Glomerular endothelial cell (primary cell): ENCODE measurements around the gene ISLR2. TPM values are rescaled to one million over a fixed set of nuclear protein-coding genes. Genes with fewer than 3 reads are reported as not detected.

Experiments
- DNase-seq: peaks from one replicate; pipeline ENCODE4 v3.0.0-alpha.2; 2011; ENCODE audit warnings: low read depth, low spot score; ENCODE audit errors: extremely low read depth
- total RNA-seq: library from RNA; depleted of rRNA; stranded (reverse); fragments of >200 nt; gene quantifications from 2 replicates; pipeline ENCODE4 v1.2.3, GENCODE V29; 2015

ISLR2 gene
- total RNA-seq, 1 donor from 2014 or later: 0.12 TPM

DNA sequence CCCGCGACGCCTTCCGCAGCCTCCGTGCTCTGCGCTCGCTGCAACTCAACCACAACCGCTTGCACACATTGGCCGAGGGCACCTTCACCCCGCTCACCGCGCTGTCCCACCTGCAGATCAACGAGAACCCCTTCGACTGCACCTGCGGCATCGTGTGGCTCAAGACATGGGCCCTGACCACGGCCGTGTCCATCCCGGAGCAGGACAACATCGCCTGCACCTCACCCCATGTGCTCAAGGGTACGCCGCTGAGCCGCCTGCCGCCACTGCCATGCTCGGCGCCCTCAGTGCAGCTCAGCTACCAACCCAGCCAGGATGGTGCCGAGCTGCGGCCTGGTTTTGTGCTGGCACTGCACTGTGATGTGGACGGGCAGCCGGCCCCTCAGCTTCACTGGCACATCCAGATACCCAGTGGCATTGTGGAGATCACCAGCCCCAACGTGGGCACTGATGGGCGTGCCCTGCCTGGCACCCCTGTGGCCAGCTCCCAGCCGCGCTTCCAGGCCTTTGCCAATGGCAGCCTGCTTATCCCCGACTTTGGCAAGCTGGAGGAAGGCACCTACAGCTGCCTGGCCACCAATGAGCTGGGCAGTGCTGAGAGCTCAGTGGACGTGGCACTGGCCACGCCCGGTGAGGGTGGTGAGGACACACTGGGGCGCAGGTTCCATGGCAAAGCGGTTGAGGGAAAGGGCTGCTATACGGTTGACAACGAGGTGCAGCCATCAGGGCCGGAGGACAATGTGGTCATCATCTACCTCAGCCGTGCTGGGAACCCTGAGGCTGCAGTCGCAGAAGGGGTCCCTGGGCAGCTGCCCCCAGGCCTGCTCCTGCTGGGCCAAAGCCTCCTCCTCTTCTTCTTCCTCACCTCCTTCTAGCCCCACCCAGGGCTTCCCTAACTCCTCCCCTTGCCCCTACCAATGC is 45.1 kb downstream of the ISLR2 start:
- DNase-seq: no peak

GRCh38 chr15:74176262-74177214 is 46.2 kb downstream of the ISLR2 start:
- no peak for DNase-seq

DNA sequence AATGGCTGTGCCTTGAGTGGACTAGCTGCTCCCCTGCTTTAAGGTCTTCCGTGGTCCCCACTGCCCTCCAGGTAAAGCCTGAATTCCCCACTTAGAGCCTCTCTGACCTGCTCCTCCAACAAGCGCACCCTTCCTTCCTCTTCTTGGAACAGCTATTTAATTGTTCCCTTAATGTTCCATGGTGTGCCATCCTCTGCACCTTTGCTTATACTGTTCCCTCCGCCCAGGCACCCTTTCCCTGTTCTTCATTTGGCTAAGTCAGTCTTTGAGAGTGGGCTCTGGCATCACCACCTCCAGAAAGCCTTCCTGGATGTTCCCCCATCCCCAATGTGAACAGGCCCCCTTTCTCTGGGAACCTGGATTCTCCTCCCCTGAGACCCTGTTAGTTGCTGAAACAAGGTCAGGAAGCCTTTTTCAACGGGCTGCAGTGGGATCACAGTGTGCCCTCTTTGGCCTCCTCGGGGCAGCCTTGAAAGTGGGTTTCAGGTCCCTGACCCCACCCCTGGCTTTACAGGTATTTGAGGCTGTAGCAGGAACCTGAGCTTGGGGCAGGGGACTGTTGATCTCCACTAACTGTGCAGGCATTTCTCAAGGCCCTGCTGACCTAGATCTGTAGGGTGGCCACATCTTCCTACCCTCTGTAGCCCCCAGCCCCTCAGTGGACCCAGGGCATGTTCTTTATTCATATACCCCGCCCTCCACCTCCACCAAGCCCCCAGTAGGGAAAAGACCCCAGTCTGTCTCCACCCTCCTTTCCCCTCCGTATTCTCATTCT is 48.1 kb downstream of the ISLR2 start:
- no peak for DNase-seq

DNA sequence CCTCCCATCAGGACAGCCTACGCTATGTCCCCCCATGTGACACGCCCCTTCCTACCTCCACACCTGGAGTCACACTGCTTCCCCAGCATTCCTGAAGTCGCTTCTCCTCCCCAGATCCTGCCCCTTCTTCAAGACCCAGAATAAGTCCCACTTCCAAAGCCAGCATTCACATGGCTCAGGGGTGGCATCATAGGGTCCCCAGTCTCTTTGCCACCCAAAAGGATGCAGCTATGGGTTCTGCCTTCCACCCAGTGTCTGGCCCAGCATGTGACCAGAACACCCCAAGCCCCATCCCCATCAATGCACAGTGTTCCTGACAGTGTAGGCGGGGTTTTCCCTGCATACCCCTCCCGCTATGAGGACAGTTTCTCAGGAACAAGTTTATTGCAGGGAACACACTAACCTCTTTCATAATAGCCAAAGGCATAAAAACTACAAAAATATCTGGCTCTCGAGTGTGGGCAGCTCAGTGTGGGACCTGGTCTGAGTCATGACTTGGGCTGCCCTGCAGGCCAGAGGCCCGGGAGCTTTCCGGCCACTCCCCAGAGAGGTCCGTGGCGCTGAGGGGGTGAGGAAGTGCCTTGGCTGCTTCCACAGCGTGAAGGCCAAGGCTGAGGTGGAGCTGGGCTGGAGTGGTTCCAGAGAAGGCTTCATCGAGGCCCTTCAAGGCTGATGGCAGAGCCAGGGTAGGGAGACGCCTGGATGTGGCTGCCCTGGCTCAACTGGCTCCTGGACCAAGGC is 48.9 kb downstream of the ISLR2 start:
- no peak for DNase-seq

DNA sequence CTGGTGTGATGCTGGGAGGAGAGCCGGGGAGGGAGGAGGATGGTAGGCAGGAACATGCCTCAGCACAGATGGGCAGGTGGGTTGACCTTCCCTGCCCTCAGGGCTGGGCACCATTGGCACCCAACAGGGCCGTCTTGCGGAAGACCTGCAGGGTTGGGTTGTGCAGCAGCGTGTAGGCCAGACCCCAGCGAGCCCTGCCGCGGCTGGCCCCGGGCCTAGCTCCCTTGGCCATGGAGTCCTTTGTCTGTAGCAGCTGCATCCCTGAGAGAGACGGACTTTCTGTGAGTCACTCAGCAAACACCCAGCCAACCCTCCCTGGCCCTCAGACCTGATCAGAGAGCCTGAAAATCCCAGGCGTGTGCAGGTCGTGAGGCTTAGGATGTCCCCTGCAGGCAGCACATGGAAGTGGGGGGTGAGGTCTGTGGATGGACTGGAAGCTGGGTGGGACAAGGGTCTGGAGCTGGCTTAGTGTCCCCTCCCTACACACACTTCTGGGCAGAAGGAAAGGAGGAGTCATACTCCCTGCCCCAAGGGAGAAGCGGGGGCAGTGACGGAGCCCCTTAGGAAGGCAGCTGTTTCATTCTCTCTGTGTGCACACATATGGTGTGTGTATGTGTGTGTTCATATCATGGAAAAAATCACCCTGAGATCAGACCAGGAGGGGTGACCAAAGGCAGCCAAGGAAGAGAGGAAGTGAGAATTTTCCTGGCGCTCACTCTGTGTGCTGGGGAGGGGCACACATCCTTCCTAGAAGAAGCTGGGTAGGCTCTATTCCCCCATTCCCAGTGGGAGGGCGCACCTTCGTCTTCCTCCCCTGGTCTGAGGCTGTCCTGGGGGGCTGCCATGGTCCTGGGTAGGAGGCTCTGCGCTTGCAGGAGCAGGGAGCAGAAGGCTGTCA is 49.8 kb downstream of the ISLR2 start:
- DNase-seq: no peak

GRCh38 chr15:74180881-74181602 is 50.7 kb downstream of the ISLR2 start:
- DNase-seq: no peak

DNA sequence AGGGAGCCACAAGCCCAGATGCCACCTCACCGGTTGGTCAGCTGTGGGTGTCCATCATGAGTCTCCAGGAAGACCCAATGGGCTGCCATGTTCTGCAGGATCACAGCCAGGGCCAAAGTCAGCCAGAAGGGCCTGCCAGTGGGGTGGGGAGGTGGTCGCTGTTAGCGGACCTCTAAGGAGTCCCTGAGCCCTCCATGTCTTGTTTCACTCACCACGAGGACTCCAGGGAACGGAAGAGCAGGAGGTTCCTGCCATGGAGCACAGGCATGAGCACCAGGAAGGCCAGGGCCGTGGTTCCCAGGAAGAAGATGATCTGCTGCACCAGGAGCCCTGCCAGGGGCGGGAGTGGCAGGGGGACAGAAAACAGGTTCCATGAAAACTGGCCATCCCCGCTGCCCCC is 51.7 kb downstream of the ISLR2 start:
- no peak for DNase-seq

DNA sequence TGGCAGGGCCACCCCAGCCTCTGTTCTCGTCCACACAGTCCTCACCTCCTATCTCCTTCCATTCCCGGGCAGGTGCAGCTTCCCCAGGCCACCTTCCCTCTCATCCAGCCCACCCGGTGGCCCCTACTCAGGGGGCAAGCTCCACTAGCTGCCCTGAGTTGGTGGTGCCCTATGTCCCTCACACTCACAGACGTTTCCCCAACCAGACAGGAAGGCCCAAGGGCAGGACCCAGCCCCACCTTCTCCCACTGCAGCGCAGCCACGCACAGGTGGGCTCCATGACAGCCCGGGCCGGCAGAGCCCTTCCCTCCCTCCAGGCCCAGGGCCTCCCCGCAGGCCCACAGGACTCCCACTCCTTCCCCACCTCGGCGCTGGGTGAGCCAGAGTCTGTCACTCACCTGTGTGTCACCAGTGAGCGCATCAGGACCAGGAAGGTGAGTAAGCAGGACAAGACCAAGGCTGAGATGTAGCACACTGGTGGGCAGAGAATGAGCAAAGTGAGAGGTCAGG is 54.3 kb downstream of the ISLR2 start:
- no peak for DNase-seq

DNA sequence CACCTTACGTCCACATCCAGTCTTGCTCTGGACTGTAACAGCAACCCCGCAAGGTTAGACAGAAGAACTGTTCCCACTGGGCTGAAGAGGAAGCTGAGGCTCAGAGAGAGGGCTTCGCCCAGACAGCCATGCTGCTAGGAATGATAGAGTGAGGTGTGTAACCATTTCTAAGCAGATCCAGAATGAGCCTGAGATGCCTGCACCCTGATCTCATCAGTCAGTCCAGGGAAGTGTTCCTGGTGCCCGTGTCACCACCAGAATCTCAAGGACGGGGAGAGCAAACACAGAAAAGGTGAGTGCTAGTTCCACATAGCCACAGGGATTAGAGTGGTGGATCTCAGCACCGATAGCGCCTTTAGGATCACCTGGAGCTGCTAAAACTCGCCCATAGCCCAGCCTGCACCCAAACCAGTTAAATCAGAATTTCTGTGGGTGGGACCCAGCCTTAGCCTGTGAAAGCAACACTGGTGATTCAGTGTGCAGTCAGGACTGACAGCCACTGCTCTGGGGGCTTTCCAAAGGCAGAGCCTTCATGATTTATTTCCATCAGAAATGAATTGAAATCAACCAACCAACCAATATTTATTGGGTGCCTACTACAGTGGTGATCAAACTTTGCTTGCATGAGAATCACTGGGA is 55.4 kb downstream of the ISLR2 start:
- no peak for DNase-seq

Other genes starting within 250 kb of the ISLR2 start
- gene LOXL1, start 204.1 kb upstream of the ISLR2 start, total RNA-seq: 35.5 and 37.7 TPM in 2 replicates
- gene STOML1, start 138.3 kb upstream of the ISLR2 start, total RNA-seq: 13.4 and 14.6 TPM in 2 replicates
- 196 and 216 TPM in 2 replicates for gene PML, start 135.9 kb upstream of the ISLR2 start, total RNA-seq
- gene GOLGA6A, start 48.0 kb upstream of the ISLR2 start, total RNA-seq: not detected in 2 replicates
- 0.39 and 0.47 TPM in 2 replicates for gene ISLR, start 43.1 kb downstream of the ISLR2 start, total RNA-seq
- 0.48 and 1.6 TPM in 2 replicates for gene STRA6, start 72.2 kb downstream of the ISLR2 start, total RNA-seq
- gene CCDC33, start 105.7 kb downstream of the ISLR2 start, total RNA-seq: not detected in 2 replicates
- not detected in 2 replicates for gene CYP11A1, start 237.1 kb downstream of the ISLR2 start, total RNA-seq